Non-pigmented ciliary epithelial cell (primary cell): Measurements from ENCODE around the gene FBXO33.
"Not testable (repeated sequence)": the region's sequence is repeated elsewhere in the genome, so short reads cannot be mapped to it uniquely, and the experiment has no call there.

Experiments used
- DNase-seq: peaks from one replicate; pipeline ENCODE4 v3.0.0-alpha.2; 2010; ENCODE audit warnings: low read depth

FBXO33 gene

GRCh38 chr14:39369029-39369428 is 63.2 kb downstream of the FBXO33 start:
- DNase-seq: no peak

- DNase-seq: peak; percentile 32
These were observed 63.8 kb downstream of the FBXO33 start for GRCh38 chr14:39368261-39368959.

- DNase-seq: no peak
These were observed 64.9 kb downstream of the FBXO33 start for GRCh38 chr14:39367387-39367751.

GRCh38 chr14:39366460-39367386 is 65.5 kb downstream of the FBXO33 start:
- DNase-seq: no peak

- DNase-seq: no peak
These were observed 66.9 kb downstream of the FBXO33 start for GRCh38 chr14:39365354-39365753.

GRCh38 chr14:39364509-39364908 is 67.7 kb downstream of the FBXO33 start:
- DNase-seq: no peak

GRCh38 chr14:39361556-39361955 is 70.7 kb downstream of the FBXO33 start:
- not testable (repeated sequence) for DNase-seq

- DNase-seq: no peak
These were observed 71.9 kb downstream of the FBXO33 start for GRCh38 chr14:39360316-39360715.

- not testable (repeated sequence) for DNase-seq
These were observed 73.2 kb downstream of the FBXO33 start for GRCh38 chr14:39359069-39359468.

GRCh38 chr14:39351708-39352107 is 80.5 kb downstream of the FBXO33 start:
- DNase-seq: no peak

GRCh38 chr14:39350866-39351265 is 81.4 kb downstream of the FBXO33 start:
- no peak for DNase-seq
